ENCODE measurements around the gene RIPOR3. TPM values are rescaled to one million over a fixed set of nuclear protein-coding genes. Genes with fewer than 3 reads are reported as not detected.

Gene RIPOR3
- polyA plus RNA-seq, 1 donor from 2014 or later: not detected

GRCh38 chr20:50609438-50609989 is 81.8 kb downstream of the RIPOR3 start:
- no peaks in the 10 kb centered on the region for H3F3A ChIP-seq (ENCODE audit: insufficient read depth, low read length, poor library complexity, severe bottlenecking)
- no peaks in the 10 kb centered on the region for H3K9me2 ChIP-seq (ENCODE audit: insufficient read depth, low read length)
- no peaks in the 10 kb centered on the region for H3K9me3 ChIP-seq (ENCODE audit: low read length)
- H3K36me3 ChIP-seq (ENCODE audit: insufficient read depth, low read length): no peaks in the 10 kb centered on the region
- no peak overlapping the region for H3K9ac ChIP-seq (ENCODE audit: low read length)
- no peak overlapping the region for H2AFZ ChIP-seq (ENCODE audit: low read depth, low read length)
- H3K27me3 ChIP-seq (ENCODE audit: insufficient read depth, low read depth, low read length): no peaks in the 10 kb centered on the region
- no peak overlapping the region for H3K4me2 ChIP-seq (ENCODE audit: low read length)
- TF ChIP-seq SMC3 (conservative IDR thresholded peaks at IDR 0.05; ENCODE audit: poor library complexity) (no peak), EP300 (conservative IDR thresholded peaks at IDR 0.05; ENCODE audit: poor library complexity, severe bottlenecking) (no peak), EZH2 (IDR thresholded peaks at IDR 0.05; ENCODE audit: borderline replicate concordance, insufficient read depth, low read length, poor library complexity, severe bottlenecking) (no peak), CTCF (IDR thresholded peaks at IDR 0.05; ENCODE audit: poor library complexity, severe bottlenecking) (no peak)
- H4K20me1 ChIP-seq (ENCODE audit: insufficient read depth): no peaks in the 10 kb centered on the region
- H3K79me2 ChIP-seq (replicated peaks; ENCODE audit: insufficient read depth, low read length): no peaks in the 10 kb centered on the region
- H3K27ac ChIP-seq (ENCODE audit: low read length): no peak overlapping the region
- H3K4me3 ChIP-seq (ENCODE audit: low read length): no peak overlapping the region

- no peaks in the 10 kb centered on the region for H3K9me2 ChIP-seq (ENCODE audit: insufficient read depth, low read length)
- no peaks in the 10 kb centered on the region for H3F3A ChIP-seq (ENCODE audit: insufficient read depth, low read length, poor library complexity, severe bottlenecking)
- no peak overlapping the region for H3K9ac ChIP-seq (ENCODE audit: low read length)
- no peaks in the 10 kb centered on the region for H3K27me3 ChIP-seq (ENCODE audit: insufficient read depth, low read depth, low read length)
- no peaks in the 10 kb centered on the region for H3K36me3 ChIP-seq (ENCODE audit: insufficient read depth, low read length)
- no peaks in the 10 kb centered on the region for H4K20me1 ChIP-seq (ENCODE audit: insufficient read depth)
- no peak overlapping the region for H2AFZ ChIP-seq (ENCODE audit: low read depth, low read length)
- H3K27ac ChIP-seq (ENCODE audit: low read length): no peak overlapping the region
- no peak overlapping the region for H3K4me2 ChIP-seq (ENCODE audit: low read length)
- H3K9me3 ChIP-seq (ENCODE audit: low read length): no peaks in the 10 kb centered on the region
- no peaks in the 10 kb centered on the region for H3K79me2 ChIP-seq (replicated peaks; ENCODE audit: insufficient read depth, low read length)
- TF ChIP-seq REST (IDR thresholded peaks at IDR 0.05; ENCODE audit: borderline replicate concordance): no peak
- no peak overlapping the region for H3K4me3 ChIP-seq (ENCODE audit: low read length)
These were observed 82.6 kb downstream of the RIPOR3 start for GRCh38 chr20:50608750-50609104.

- H3K27ac ChIP-seq (ENCODE audit: low read length): no peak overlapping the region
- no peaks in the 10 kb centered on the region for H3K36me3 ChIP-seq (ENCODE audit: insufficient read depth, low read length)
- no peak overlapping the region for H3K4me3 ChIP-seq (ENCODE audit: low read length)
- no peak overlapping the region for H3K4me2 ChIP-seq (ENCODE audit: low read length)
- H3K27me3 ChIP-seq (ENCODE audit: insufficient read depth, low read depth, low read length): no peaks in the 10 kb centered on the region
- H3F3A ChIP-seq (ENCODE audit: insufficient read depth, low read length, poor library complexity, severe bottlenecking): no peaks in the 10 kb centered on the region
- no peaks in the 10 kb centered on the region for H3K9me3 ChIP-seq (ENCODE audit: low read length)
- H3K9ac ChIP-seq (ENCODE audit: low read length): no peak overlapping the region
- H3K9me2 ChIP-seq (ENCODE audit: insufficient read depth, low read length): no peaks in the 10 kb centered on the region
- H3K79me2 ChIP-seq (replicated peaks; ENCODE audit: insufficient read depth, low read length): no peaks in the 10 kb centered on the region
- no peaks in the 10 kb centered on the region for H4K20me1 ChIP-seq (ENCODE audit: insufficient read depth)
- no peak overlapping the region for H2AFZ ChIP-seq (ENCODE audit: low read depth, low read length)
- TF ChIP-seq SMC3 (conservative IDR thresholded peaks at IDR 0.05; ENCODE audit: poor library complexity) (no peak), TAF1 (IDR thresholded peaks at IDR 0.05; ENCODE audit: low read depth) (no peak), EZH2 (IDR thresholded peaks at IDR 0.05; ENCODE audit: borderline replicate concordance, insufficient read depth, low read length, poor library complexity, severe bottlenecking) (no peak), MXI1 (conservative IDR thresholded peaks at IDR 0.05; ENCODE audit: poor library complexity, severe bottlenecking) (no peak), POLR2AphosphoS5 (IDR thresholded peaks at IDR 0.05) (no peak), EP300 (conservative IDR thresholded peaks at IDR 0.05; ENCODE audit: poor library complexity, severe bottlenecking) (no peak), REST (IDR thresholded peaks at IDR 0.05; ENCODE audit: borderline replicate concordance) (no peak), CTCF (IDR thresholded peaks at IDR 0.05; ENCODE audit: poor library complexity, severe bottlenecking) (no peak)
These were observed 83.2 kb downstream of the RIPOR3 start for GRCh38 chr20:50607850-50608749.
